ENCODE data around the gene CLTCL1. TPM values are rescaled to one million over a fixed set of nuclear protein-coding genes. Genes with fewer than 3 reads are reported as not detected.
"Not testable (repeated sequence)": the region's sequence is repeated elsewhere in the genome, so short reads cannot be mapped to it uniquely, and the experiment has no call there.

CLTCL1 gene
- total RNA-seq, 1 experiment from 2014 or later = 7.9 TPM

- DNase-seq = no peak
Observed at GRCh38 chr22:19285831-19286230, 5.7 kb downstream of the CLTCL1 start.

GRCh38 chr22:19279143-19279542 lies 12.4 kb downstream of the CLTCL1 start:
- DNase-seq; H3K4me3 ChIP-seq (ENCODE audit: low read depth, low read length); H3K9me3 Mint-ChIP-seq (ENCODE audit: unreplicated experiment); H3K4me1 Mint-ChIP-seq (ENCODE audit: low read depth, unreplicated experiment); POLR2A ChIA-PET; BruUV-seq (replicated peaks); intact Hi-C loops (cut with micrococcal nuclease; ENCODE audit: unreplicated experiment); H3K9me3 ChIP-seq; H3K27me3 Mint-ChIP-seq (ENCODE audit: insufficient read depth, unreplicated experiment); CTCF ChIA-PET; H3K4me3 Mint-ChIP-seq (ENCODE audit: unreplicated experiment); H3K36me3 Mint-ChIP-seq (ENCODE audit: insufficient read depth, unreplicated experiment); H3K36me3 ChIP-seq (ENCODE audit: control insufficient read depth, insufficient read depth, low read length); H3K4me1 ChIP-seq; H3K27ac Mint-ChIP-seq (ENCODE audit: unreplicated experiment); H3K27me3 ChIP-seq (replicated peaks; ENCODE audit: control insufficient read depth, insufficient read depth, low read length): not testable (repeated sequence)

More at GRCh38 chr22:19285831-19286230, 5.7 kb downstream of the CLTCL1 start:
- H3K9me3 Mint-ChIP-seq (ENCODE audit: unreplicated experiment) = no peaks in the 10 kb centered on the region
- no peaks in the 10 kb centered on the region for H3K36me3 Mint-ChIP-seq (ENCODE audit: insufficient read depth, unreplicated experiment)
- TF ChIP-seq, protein P1, sequence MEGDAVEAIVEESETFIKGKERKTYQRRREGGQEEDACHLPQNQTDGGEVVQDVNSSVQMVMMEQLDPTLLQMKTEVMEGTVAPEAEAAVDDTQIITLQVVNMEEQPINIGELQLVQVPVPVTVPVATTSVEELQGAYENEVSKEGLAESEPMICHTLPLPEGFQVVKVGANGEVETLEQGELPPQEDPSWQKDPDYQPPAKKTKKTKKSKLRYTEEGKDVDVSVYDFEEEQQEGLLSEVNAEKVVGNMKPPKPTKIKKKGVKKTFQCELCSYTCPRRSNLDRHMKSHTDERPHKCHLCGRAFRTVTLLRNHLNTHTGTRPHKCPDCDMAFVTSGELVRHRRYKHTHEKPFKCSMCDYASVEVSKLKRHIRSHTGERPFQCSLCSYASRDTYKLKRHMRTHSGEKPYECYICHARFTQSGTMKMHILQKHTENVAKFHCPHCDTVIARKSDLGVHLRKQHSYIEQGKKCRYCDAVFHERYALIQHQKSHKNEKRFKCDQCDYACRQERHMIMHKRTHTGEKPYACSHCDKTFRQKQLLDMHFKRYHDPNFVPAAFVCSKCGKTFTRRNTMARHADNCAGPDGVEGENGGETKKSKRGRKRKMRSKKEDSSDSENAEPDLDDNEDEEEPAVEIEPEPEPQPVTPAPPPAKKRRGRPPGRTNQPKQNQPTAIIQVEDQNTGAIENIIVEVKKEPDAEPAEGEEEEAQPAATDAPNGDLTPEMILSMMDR (IDR thresholded peaks at IDR 0.05; ENCODE audit: insufficient read depth in 1 of 2, low read depth in 1 of 2, low read length in 1 of 2, severe bottlenecking in 1 of 2, unreplicated experiment in 1 of 2) = no peak
- peaks cover 4% of the 10 kb centered on the region for H3K4me1 Mint-ChIP-seq (ENCODE audit: low read depth, unreplicated experiment)
- CTCF ChIA-PET = no interaction called here
- Histone ChIP-seq H3K4me1 (no peaks in the 10 kb centered on the region), H3K36me3 (ENCODE audit: control insufficient read depth, insufficient read depth, low read length) (no peaks in the 10 kb centered on the region), H3K4me3 (ENCODE audit: low read depth, low read length) (no peak overlapping the region), H3K9me3 (no peaks in the 10 kb centered on the region), H3K27me3 (replicated peaks; ENCODE audit: control insufficient read depth, insufficient read depth, low read length) (no peaks in the 10 kb centered on the region)
- POLR2A ChIA-PET = no interaction called here
- intact Hi-C loops (cut with micrococcal nuclease; ENCODE audit: unreplicated experiment) = no loop called here
- H3K27me3 Mint-ChIP-seq (ENCODE audit: insufficient read depth, unreplicated experiment) = no peaks in the 10 kb centered on the region
- H3K4me3 Mint-ChIP-seq (ENCODE audit: unreplicated experiment) = no peak overlapping the region
- H3K27ac Mint-ChIP-seq (ENCODE audit: unreplicated experiment) = no peak overlapping the region
- BruUV-seq (replicated peaks) = no TSS peak

DNA sequence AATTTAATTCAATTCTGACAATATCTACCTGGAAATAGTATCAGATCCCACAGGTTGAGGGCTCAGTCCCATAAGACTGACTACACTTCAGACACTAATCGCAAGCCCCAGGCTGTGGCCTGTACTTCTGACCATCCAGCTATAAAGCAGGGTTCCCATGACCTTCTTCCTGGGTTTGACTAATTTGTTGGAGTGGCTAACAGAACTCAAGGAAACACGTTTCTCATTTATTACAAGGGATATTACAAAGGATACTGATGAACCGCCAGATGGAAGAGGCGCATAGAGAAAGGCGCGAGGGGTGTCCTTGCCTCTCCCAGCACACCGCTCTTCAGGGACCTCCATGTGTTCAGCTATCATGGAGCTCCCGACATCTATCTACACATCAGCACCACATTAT lies 13.7 kb downstream of the CLTCL1 start:
- intact Hi-C loops (cut with micrococcal nuclease; ENCODE audit: unreplicated experiment) = no loop called here
- no peaks in the 10 kb centered on the region for H3K36me3 Mint-ChIP-seq (ENCODE audit: insufficient read depth, unreplicated experiment)
- H3K27ac Mint-ChIP-seq (ENCODE audit: unreplicated experiment) = no peak overlapping the region
- H3K27me3 Mint-ChIP-seq (ENCODE audit: insufficient read depth, unreplicated experiment) = no peaks in the 10 kb centered on the region
- H3K4me1 ChIP-seq = no peaks in the 10 kb centered on the region
- POLR2A ChIA-PET = interaction anchor here (0.6 kb wide), 1 partner anchor 202 kb away, joined by 3 read pairs; the partner anchor contains the start of gene CDC45
- no peaks in the 10 kb centered on the region for H3K9me3 Mint-ChIP-seq (ENCODE audit: unreplicated experiment)
- BruUV-seq (replicated peaks) = no TSS peak
- no peaks in the 10 kb centered on the region for H3K9me3 ChIP-seq
- CTCF ChIA-PET = no interaction called here
- TF ChIP-seq, protein P1 (IDR thresholded peaks at IDR 0.05; ENCODE audit: insufficient read depth in 1 of 2, low read depth in 1 of 2, low read length in 1 of 2, severe bottlenecking in 1 of 2, unreplicated experiment in 1 of 2) = no peak
- no peaks in the 10 kb centered on the region for H3K4me1 Mint-ChIP-seq (ENCODE audit: low read depth, unreplicated experiment)
- no peaks in the 10 kb centered on the region for H3K27me3 ChIP-seq (replicated peaks; ENCODE audit: control insufficient read depth, insufficient read depth, low read length)
- no peaks in the 10 kb centered on the region for H3K36me3 ChIP-seq (ENCODE audit: control insufficient read depth, insufficient read depth, low read length)
- H3K4me3 ChIP-seq (ENCODE audit: low read depth, low read length) = no peak overlapping the region
- no peak overlapping the region for H3K4me3 Mint-ChIP-seq (ENCODE audit: unreplicated experiment)
- DNase-seq = no peak

Measured in Caco-2 (cell line).